Astrocyte (in vitro differentiated cells and primary cell): ENCODE measurements around the gene XRCC5. TPM values are rescaled to one million over a fixed set of nuclear protein-coding genes. Genes with fewer than 3 reads are reported as not detected.

Experiments
- DNase-seq: peaks from one replicate; pipeline ENCODE4 v3.0.0-alpha.2; 2010; ENCODE audit warnings: low read depth
- FAIRE-seq: peaks from 2 replicates; lab custom pipeline; 2011; peaks lifted over from hg19 to GRCh38; lab: Jason Lieb, UNC
- H2AFZ ChIP-seq: 2 replicates; pipeline ENCODE4 v1.6.0; 2012; ENCODE audit warnings: low read depth, low read length, inconsistent platforms
- H3K27ac ChIP-seq: 2 replicates; pipeline ENCODE4 v1.5.1; 2011; ENCODE audit warnings: low read depth, low read length, inconsistent platforms
- H3K27me3 ChIP-seq: 2 replicates; pipeline ENCODE4 v1.6.0; 2011; ENCODE audit warnings: low read length, inconsistent platforms; ENCODE audit not compliant: insufficient read depth
- H3K36me3 ChIP-seq: 2 replicates; pipeline ENCODE4 v1.5.1; 2011; ENCODE audit warnings: low read length, inconsistent platforms; ENCODE audit not compliant: insufficient read depth
- H3K4me1 ChIP-seq: 2 replicates; pipeline ENCODE4 v1.5.1; 2011; ENCODE audit warnings: low read length, inconsistent platforms; ENCODE audit not compliant: insufficient read depth
- H3K4me2 ChIP-seq: 2 replicates; pipeline ENCODE4 v1.6.0; 2012; ENCODE audit warnings: low read length, inconsistent platforms
- H3K4me3 ChIP-seq: 2 replicates; pipeline ENCODE4 v1.5.1; 2011; ENCODE audit warnings: low read depth, mild to moderate bottlenecking, low read length, inconsistent platforms; ENCODE audit not compliant: insufficient read depth
- H3K79me2 ChIP-seq: 2 replicates; pipeline ENCODE4 v1.6.0; 2012; ENCODE audit warnings: mild to moderate bottlenecking, low read length, inconsistent platforms; ENCODE audit not compliant: insufficient read depth
- H3K9ac ChIP-seq: 2 replicates; pipeline ENCODE4 v1.6.0; 2012; ENCODE audit warnings: mild to moderate bottlenecking, low read length, inconsistent platforms
- H3K9me3 ChIP-seq: 2 replicates; pipeline ENCODE4 v1.5.1; 2012; ENCODE audit warnings: low read depth, mild to moderate bottlenecking, low read length, inconsistent platforms; ENCODE audit not compliant: insufficient read depth
- H4K20me1 ChIP-seq: 2 replicates; pipeline ENCODE4 v1.6.0; 2012; ENCODE audit warnings: low read length, inconsistent platforms; ENCODE audit not compliant: insufficient read depth
- H3K27ac Mint-ChIP-seq: one replicate; pipeline ENCODE4 v1.8.0; 2021; ENCODE audit warnings: mild to moderate bottlenecking, mixed read lengths; ENCODE audit not compliant: unreplicated experiment
- H3K27me3 Mint-ChIP-seq: one replicate; pipeline ENCODE4 v1.8.0; 2021; ENCODE audit warnings: low read depth, mixed read lengths; ENCODE audit not compliant: unreplicated experiment
- H3K36me3 Mint-ChIP-seq: one replicate; pipeline ENCODE4 v1.8.0; 2021; ENCODE audit warnings: low read depth, mixed read lengths; ENCODE audit not compliant: unreplicated experiment
- H3K4me1 Mint-ChIP-seq: one replicate; pipeline ENCODE4 v1.8.0; 2021; ENCODE audit warnings: low read depth, mixed read lengths; ENCODE audit not compliant: unreplicated experiment
- H3K4me3 Mint-ChIP-seq: one replicate; pipeline ENCODE4 v1.8.0; 2021; ENCODE audit warnings: mild to moderate bottlenecking, moderate library complexity, mixed read lengths; ENCODE audit not compliant: unreplicated experiment
- H3K9me3 Mint-ChIP-seq: one replicate; pipeline ENCODE4 v1.8.0; 2021; ENCODE audit warnings: mild to moderate bottlenecking, mixed read lengths; ENCODE audit not compliant: unreplicated experiment
- EZH2 ChIP-seq: IDR thresholded peaks from 2 replicates; pipeline ENCODE4 v1.6.1; 2012; ENCODE audit warnings: mild to moderate bottlenecking, low read length, inconsistent platforms; ENCODE audit not compliant: insufficient read depth
- total RNA-seq: library from RNA; stranded (reverse); gene quantifications from 2 replicates; pipeline ENCODE4 v1.2.1, GENCODE V29; 2021
- TF ChIP-seq, protein P1 (sequence below): IDR thresholded peaks from 2 replicates; pipeline ENCODE4 v1.5.1; 2011; ENCODE audit warnings: low read depth, mild to moderate bottlenecking, inconsistent platforms, low read length, moderate library complexity; ENCODE audit not compliant: insufficient read depth

XRCC5 gene
- total RNA-seq, 1 donor from 2014 or later: 249 TPM

GRCh38 chr2:216121255-216121654 lies 12.1 kb downstream of the XRCC5 start:
- no peak overlapping the region for H3K27ac Mint-ChIP-seq

DNA sequence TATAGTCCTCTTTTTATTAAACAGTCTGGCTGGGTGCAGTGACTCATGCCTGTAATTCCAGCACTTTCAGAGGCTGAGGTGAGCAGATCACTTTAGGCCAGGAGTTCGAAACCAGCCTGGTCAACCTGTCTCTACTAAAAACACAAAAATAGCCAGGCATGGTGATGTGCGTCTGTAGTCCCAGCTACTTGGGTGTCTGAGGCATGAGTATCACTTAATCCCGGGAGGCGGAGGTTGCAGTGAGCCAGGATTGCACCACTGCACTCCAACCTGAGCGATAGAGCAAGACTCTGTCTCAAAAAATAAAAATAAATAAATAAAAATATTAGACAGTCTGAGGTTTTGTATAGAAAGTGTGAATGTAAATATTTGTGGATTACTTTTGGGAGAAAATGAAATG lies 17.8 kb downstream of the XRCC5 start:
- Histone ChIP-seq H3K4me3 (no peak overlapping the region), H3K27ac (no peak overlapping the region), H3K9me3 (no peaks in the 10 kb centered on the region), H3K9ac (no peak overlapping the region), H3K36me3 (peaks cover 85% of the 10 kb centered on the region), H3K27me3 (no peaks in the 10 kb centered on the region), H4K20me1 (peaks cover 40% of the 10 kb centered on the region), H2AFZ (no peak overlapping the region), H3K79me2 (peaks cover 90% of the 10 kb centered on the region), H3K4me2 (no peak overlapping the region), H3K4me1 (no peaks in the 10 kb centered on the region)
- TF ChIP-seq EZH2: no peak
- TF ChIP-seq, protein P1, sequence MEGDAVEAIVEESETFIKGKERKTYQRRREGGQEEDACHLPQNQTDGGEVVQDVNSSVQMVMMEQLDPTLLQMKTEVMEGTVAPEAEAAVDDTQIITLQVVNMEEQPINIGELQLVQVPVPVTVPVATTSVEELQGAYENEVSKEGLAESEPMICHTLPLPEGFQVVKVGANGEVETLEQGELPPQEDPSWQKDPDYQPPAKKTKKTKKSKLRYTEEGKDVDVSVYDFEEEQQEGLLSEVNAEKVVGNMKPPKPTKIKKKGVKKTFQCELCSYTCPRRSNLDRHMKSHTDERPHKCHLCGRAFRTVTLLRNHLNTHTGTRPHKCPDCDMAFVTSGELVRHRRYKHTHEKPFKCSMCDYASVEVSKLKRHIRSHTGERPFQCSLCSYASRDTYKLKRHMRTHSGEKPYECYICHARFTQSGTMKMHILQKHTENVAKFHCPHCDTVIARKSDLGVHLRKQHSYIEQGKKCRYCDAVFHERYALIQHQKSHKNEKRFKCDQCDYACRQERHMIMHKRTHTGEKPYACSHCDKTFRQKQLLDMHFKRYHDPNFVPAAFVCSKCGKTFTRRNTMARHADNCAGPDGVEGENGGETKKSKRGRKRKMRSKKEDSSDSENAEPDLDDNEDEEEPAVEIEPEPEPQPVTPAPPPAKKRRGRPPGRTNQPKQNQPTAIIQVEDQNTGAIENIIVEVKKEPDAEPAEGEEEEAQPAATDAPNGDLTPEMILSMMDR: no peak
- FAIRE-seq (no peak), DNase-seq (no peak)
- no peak overlapping the region for H3K27ac Mint-ChIP-seq
- H3K27me3 Mint-ChIP-seq: no peaks in the 10 kb centered on the region
- peaks cover 23% of the 10 kb centered on the region for H3K36me3 Mint-ChIP-seq
- no peaks in the 10 kb centered on the region for H3K9me3 Mint-ChIP-seq
- H3K4me3 Mint-ChIP-seq: no peak overlapping the region
- H3K4me1 Mint-ChIP-seq: peaks cover 12% of the 10 kb centered on the region

More at GRCh38 chr2:216121255-216121654, 12.1 kb downstream of the XRCC5 start:
- H3K9me3 Mint-ChIP-seq: no peaks in the 10 kb centered on the region
- Histone ChIP-seq H3K27me3 (no peaks in the 10 kb centered on the region), H3K9me3 (no peaks in the 10 kb centered on the region), H3K9ac (no peak overlapping the region), H3K36me3 (peaks cover 80% of the 10 kb centered on the region), H3K4me1 (peaks cover 8% of the 10 kb centered on the region), H4K20me1 (peaks cover 26% of the 10 kb centered on the region), H3K27ac (no peak overlapping the region), H3K79me2 (peaks cover 96% of the 10 kb centered on the region), H3K4me3 (no peak overlapping the region), H2AFZ (no peak overlapping the region), H3K4me2 (no peak overlapping the region)
- TF ChIP-seq EZH2: no peak
- TF ChIP-seq, protein P1: no peak
- H3K4me3 Mint-ChIP-seq: no peak overlapping the region
- FAIRE-seq: no peak
- peaks cover 30% of the 10 kb centered on the region for H3K4me1 Mint-ChIP-seq
- H3K27me3 Mint-ChIP-seq: no peaks in the 10 kb centered on the region
- DNase-seq: no peak
- H3K36me3 Mint-ChIP-seq: peaks cover 30% of the 10 kb centered on the region

GRCh38 chr2:216130346-216130971 lies 21.3 kb downstream of the XRCC5 start:
- Mint-ChIP-seq H3K9me3 (no peaks in the 10 kb centered on the region), H3K4me3 (no peak overlapping the region), H3K27ac (no peak overlapping the region), H3K36me3 (peaks cover 29% of the 10 kb centered on the region), H3K4me1 (peaks cover 6% of the 10 kb centered on the region), H3K27me3 (no peaks in the 10 kb centered on the region)
- no peak for TF ChIP-seq EZH2
- TF ChIP-seq, protein P1: no peak
- no peak overlapping the region for H3K4me2 ChIP-seq
- peaks cover 87% of the 10 kb centered on the region for H3K36me3 ChIP-seq
- no peak overlapping the region for H3K4me3 ChIP-seq
- FAIRE-seq (no peak), DNase-seq (no peak)
- H2AFZ ChIP-seq: no peak overlapping the region
- no peaks in the 10 kb centered on the region for H3K9me3 ChIP-seq
- peaks cover 90% of the 10 kb centered on the region for H3K79me2 ChIP-seq
- no peak overlapping the region for H3K9ac ChIP-seq
- H3K27ac ChIP-seq: no peak overlapping the region
- H3K4me1 ChIP-seq: no peaks in the 10 kb centered on the region
- no peaks in the 10 kb centered on the region for H3K27me3 ChIP-seq
- H4K20me1 ChIP-seq: peaks cover 46% of the 10 kb centered on the region
